GM21423 (cell line): ENCODE measurements around the gene SMG1.
"Not testable (repeated sequence)": the region's sequence is repeated elsewhere in the genome, so short reads cannot be mapped to it uniquely, and the experiment has no call there.

Source experiments
- ATAC-seq: cut with Tn5 transposase; IDR thresholded peaks from one replicate; pipeline ENCODE4 v1.9.1; 2021; ENCODE audit warnings: mild to moderate bottlenecking, moderate library complexity; ENCODE audit not compliant: unreplicated experiment

The SMG1 gene

DNA sequence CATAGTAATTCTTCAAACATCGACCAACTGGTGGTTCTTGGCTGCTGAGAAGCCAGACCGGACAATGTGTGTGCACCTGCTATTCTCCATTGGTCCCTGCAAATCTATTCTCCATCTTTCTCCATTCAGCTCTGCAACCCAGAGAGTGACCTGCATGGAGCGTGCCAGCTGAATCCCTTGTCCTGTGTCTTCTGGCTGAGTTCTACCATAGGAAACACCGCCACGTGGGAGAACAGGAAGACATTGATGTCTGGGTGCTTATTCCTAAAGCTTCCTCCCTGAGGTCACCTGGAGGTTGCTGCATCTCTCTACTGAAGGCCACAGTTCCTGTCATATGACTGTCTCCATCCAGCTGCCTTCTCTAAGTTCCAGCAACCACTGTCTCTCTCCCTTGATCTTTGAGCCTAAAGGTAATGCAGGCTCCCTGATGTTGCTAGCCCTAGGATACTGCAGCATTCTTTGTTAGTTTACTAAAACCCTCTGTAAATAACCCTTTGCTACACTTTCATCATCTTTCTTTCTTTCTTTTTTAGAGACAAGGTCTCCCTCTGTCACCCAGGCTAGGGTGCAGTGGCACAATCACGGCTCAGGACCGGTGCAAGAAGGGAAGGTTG lies 10.6 kb upstream of the SMG1 start:
- no peak for ATAC-seq

DNA sequence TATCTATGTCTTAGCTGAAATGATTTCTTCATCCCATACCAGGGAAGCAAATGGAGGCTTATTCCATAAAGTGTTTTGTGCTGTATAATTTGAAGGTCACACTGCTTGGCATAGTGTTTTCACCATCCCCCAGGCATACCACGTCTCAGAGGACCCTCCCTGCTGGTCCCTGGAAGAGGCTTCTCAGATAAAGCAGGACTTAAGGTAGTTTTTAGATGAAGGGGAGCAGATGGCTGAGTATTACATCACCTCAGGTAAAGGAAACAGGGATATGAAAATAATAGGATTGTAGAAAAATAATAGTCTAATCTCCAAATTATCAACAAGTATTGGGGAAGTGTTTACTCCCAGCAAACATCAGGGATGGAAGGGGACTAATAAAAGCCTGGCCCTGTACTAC lies 7.3 kb upstream of the SMG1 start:
- ATAC-seq: no peak

DNA sequence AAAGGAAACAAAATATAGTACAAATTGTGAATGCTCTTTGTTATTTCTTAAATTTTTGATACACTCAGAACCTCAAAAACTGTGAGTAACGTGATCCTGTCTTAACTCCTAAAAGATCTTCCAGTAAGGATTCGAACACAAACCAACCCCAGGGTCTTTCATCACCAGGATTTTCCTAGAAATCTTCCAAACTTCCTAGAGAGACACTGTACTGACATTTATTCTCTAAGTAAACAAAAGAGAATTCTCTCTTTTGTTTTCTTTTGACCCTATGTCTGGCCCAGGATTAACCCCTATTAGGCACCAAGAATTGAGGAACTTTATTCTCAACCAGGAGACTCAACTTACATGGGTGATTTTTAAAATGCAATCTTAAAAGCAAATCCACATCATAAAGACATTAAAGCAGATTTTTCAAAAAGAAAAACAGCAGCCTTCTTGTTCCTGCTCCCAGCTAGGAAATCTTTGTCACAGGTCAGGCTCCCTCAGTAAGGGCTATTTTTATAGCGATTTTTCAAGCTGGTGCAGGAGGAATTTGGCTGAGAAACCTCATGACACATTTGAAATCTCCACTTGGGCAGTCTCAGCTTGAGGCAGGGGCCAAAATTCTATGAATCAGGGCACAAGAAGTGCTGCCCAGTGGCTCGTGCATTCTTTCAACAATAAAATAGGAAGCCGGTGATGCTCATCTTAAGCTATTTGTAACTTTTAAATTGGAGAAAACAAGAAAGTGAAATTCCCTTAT lies 6.2 kb upstream of the SMG1 start:
- ATAC-seq: no peak

DNA sequence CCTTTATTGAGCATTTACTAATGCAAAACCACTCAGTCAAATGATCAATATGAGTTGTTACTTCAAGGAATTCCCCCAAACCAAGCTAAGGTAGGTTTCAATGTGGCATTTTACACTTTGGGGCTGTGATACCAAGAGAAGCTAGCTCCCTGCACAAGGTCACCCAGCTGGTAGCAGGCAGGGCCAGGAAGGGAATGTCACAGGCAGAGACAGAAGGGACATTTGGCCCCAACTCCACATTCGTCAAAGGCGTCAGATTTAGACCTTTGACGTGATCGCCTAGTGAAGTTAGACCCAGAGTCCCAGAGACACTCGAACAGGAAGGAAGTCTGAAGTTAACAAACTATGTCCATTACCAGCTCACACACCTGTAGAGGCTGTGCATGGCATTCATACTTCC lies 5.5 kb upstream of the SMG1 start:
- no peak for ATAC-seq

DNA sequence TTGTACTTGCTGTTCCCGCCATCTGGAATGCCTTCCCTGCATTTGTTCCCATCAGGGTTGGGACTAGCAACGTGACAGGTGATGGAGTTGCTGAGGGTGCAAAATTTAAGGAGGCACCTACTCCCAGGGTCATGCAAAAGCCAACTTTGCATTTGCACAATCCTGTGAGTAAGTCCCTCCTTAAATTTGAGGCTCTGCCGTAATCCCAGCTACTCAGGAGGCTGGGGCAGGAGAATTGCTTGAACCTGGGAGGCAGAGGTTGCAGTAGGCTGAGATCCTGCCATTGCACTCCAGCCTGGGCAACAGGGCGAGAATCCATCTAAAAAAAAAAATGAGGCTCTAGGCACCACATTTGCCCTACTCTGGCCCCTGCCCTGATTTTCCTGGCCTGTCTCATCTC lies 3.9 kb upstream of the SMG1 start:
- not testable (repeated sequence) for ATAC-seq

DNA sequence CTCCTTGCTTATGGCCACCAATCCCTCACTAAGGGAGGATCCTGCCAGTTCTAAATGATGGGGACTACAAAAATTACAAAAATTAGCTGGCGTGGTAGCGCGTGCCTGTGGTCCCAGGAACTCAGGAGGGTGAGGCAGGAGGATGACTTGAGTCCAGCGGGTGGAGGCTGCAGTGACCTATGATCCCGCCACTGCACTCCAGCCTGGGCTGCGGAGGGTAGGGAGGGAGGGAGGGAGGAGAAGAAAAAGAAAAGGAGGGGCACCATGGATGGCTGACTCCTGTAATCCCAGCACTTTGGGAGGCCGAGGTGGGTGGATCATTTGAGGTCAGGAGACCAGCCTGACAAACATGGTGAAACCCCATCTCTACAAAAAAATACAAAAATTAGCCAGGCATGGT lies 1.9 kb upstream of the SMG1 start:
- ATAC-seq: not testable (repeated sequence)

DNA sequence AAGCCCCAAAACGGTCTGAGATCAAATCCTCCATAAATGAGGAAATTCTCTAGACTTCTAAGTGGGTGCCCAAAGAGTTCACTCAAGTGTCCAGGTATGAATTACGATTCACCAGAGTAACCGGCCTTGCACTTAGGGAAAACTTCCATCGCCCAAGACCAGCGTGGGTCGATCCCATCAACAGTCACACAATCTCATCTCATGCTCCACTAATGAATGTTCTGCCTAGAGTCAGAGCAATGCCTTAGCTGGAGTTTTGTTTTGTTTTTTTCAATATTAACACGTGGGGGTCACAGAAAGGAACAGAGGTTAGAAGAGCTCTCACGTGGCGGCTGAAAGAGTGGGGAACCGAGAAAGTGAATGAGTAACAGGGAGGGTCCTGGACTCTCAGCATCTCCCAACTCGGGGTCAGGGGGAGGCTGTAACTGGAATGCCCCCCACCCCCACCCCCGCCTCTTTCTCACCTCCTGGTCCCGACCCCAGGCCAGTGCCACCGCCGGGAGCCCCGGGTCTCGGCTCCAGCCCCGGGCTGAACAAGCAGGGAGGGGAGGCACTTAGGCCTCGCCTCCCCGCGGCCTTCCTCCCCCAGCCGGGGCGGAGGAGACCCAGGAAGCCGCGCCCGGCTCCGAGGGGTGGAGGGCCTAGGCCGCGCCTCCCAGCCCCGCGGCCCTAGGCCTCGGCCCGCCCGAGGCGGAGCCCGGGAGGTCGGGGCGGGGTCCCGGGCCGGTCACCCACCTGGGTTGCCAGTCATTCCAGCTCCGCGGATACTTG lies 808 bp downstream of the SMG1 start:
- peak; percentile 42 for ATAC-seq

DNA sequence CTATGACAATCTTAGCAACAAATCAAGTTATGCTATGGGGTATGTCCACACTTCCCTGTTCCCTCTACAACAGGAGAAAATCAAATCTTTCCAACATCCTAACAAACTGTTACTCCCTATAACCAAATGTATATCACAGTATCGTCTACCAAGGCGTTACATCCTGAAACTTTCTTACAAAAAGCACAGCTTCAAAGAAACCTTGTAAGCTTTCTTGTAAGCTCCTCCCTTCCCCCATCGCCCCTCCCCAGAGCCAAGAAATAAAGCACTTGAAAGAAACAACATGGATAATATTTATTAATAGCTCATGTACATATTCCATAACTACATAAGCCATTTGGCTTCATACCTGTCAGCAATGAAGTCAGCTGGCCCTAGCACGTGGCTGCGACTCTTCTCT lies 2.3 kb downstream of the SMG1 start:
- ATAC-seq: not testable (repeated sequence)

DNA sequence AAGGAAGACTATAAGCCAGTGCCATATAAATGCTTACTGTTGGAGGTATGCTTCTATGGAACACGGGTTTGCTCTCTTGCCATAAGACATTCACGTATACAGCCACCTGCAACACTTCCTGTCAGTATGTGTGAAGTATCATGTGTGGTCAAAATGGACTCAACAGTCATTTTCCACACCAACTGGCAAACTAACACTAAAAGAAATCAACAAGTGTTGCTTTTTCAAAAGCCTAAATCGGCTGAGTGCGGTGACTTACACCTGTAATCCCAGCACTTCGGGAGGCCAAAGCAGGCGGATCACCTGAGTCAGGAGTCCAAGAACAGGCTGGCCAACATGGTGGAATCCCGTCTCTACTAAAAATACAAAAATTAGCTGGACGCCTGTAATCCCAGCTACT lies 3.1 kb downstream of the SMG1 start:
- ATAC-seq: not testable (repeated sequence)

DNA sequence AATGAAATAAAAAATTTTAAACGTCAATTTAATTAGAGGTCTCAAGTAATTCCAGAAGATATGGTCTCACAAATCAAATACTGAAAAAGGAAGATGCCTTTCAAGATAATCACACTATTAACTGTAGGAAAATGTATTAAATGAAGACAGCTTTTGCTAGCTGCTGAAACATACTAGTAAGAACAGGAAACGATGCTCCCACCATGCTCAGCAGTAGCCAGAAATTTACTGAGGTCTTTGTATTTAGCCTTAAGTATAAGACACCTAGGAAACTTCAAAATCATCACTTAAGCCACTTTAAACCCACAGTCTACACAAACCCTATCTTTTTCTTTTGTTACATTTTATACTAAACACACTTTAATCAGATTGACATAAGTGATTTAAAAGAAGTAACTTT lies 16.6 kb downstream of the SMG1 start:
- ATAC-seq: not testable (repeated sequence)

DNA sequence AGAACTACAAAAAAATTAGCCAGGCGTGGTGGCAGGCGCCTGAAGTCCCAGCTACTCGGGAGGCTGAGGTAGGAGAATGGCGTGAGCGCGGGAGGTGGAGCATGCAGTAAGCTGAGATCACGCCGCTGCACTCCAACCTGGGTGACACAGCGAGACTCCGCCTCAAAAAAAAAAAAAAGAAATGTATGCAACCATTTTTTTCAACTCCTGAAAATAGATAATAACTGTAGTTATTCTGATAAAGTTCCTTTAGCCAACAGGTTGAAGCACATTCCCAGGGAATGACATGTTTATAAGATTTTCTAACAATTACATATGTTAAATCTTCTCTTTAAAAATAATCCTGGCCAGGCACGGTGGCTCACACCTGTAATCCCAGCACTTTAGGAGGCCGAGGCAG lies 17.5 kb downstream of the SMG1 start:
- not testable (repeated sequence) for ATAC-seq

DNA sequence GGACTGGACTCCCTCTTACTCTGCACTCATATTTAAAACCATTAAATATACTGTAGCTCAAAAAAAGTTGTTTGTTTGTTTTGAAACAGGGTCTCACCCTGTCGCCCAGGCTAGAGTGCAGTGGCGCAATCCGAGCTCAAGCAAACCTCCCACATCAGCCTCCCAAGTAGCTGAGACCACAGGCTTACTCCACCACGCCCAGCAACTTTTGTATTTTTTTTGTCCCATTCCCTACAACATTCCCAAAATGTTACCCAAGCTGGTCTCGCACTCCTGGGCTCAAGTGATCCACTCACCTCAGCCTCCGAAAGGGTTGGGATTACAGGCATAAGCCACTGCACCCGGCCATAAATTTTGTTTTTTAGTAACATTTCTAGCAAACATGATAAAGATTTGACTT lies 23.4 kb downstream of the SMG1 start:
- not testable (repeated sequence) for ATAC-seq

DNA sequence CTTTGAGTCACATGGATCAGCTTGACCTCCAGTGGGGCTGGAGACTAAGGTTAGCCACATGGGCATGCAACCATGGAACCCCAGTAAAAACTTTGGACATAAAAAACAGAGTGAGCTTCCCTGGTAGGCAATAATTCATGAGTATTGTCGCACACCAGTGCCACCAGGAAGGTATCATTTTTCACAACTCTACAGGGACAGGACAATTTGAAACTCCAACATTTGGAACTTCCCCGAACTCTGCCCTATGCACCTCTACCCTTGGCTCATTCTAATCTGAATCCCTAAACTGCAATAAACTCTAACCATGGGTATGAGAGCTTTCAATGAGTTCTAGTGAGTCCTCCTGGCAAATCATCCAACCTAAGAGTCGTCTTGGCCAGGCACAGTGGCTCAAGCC lies 24.2 kb downstream of the SMG1 start:
- not testable (repeated sequence) for ATAC-seq

DNA sequence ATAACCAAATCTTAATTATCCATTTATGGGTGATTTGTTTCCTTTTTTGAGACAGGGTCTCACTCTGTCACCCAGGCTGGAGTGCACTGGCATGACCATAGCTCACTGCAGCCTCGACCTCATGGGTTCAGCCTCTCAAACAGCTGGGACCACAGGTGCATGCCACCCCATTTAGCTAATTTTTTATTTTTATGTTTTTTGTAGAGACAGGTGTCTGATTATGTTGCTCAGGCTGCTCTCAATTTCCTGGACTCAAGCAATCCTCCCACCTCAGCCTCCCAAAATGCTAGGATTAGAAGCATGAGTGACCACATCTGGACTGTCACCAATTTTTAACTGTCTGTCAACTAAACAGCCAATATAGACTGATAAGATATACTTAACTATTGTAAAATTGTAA lies 25.0 kb downstream of the SMG1 start:
- not testable (repeated sequence) for ATAC-seq

DNA sequence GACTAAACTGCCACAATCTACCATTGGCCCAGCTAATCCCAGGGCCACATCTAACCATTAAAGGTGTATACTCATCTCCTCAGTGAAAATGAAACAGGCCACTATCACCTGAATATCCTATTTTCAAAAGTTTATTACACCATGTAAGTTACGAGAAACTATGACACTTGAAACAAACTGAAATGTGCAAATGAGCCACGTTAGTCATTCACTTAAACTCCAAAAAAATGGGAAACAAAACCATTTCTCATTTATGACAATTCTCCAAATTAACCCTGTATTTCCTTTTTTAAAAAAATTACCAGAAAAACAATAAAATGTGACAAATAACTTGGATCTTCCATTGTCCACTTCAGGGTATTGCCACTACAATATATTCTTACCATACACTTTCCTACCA lies 41.8 kb downstream of the SMG1 start:
- not testable (repeated sequence) for ATAC-seq

DNA sequence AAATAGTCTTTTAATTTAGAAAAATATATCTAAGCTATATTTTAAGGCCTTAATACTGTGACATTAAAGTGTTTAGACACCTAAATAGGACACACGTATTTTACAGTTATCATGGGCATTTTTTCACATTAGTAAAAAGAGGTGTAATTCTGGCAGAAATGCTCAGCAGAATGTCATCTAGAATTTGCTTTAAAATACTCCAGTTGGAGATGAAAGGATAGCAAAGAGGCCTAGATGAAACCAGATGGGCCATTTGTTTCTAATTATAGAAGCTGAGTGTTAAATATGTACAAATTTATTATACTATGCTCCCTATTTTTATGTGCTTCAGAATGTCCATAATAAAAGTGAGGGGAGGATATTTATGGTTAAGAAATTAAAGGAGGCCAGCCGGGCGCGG lies 48.5 kb downstream of the SMG1 start:
- not testable (repeated sequence) for ATAC-seq

DNA sequence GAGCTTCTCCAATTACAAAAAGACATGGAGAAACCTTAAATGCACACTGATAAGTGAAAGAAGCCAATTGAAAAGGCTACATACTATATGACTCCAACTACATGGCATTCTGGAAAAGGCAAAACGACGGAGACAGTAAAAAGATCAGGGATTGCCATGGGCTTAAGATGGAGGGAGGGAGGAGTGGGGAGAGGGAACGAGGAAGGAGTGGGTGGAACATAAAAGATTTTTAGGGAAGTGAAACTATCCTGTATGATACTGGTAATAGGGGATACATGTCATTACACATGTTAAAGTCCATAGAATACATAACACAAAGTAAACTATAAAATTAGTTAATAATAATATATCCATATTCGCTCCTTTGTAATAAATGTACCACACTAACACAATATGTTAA lies 48.9 kb downstream of the SMG1 start:
- ATAC-seq: not testable (repeated sequence)

DNA sequence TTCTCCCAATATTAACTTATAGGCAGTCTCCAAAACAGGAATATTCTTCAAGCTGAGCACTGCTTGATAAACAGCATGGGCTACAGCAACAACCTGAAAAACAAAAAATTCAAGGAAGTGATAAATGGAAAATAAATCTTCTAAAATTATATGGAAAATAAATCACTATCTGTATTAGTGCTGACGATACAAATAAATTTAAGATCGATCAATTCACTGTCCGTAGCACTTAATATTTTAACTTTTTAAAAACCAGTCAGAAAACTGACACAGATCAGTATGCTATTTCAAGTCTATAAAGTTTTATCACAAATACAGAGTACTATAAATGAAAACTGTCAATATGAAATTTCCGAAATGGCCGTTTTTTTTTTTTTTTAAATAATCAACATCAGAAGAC lies 49.9 kb downstream of the SMG1 start:
- not testable (repeated sequence) for ATAC-seq

DNA sequence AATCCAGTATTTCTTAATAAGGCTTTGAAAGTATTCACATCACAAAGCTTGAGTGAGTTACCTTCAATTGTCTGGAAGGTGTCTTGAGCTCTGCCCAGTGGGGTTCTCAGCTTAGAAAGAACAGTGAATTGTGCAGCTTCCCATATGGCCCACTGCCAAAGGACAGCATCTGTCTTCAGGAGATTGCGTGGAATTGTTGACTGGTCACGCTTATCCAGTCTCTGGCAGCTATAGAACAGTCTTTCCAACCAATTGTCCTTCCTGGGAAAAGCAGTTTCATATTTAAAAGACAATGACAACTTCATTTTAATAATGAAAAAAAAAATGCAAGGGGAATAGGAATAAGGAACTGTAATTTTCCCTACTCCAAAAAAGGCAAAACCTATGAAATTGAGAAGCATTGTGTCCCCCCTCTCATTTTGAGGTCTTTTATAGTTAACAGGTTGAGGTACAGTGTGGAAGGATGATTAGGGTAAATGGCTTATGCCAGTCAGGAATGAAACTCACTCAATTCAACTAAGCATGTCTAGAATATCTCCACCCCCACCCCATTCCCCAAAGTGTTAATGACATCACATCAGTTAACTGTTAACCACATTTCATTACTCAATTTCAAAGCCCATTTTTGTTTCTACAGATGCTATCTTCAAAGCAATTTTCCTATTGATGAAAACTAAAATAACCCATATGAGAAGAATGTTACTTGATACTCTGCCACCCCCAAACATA lies 57.0 kb downstream of the SMG1 start:
- ATAC-seq: not testable (repeated sequence)

DNA sequence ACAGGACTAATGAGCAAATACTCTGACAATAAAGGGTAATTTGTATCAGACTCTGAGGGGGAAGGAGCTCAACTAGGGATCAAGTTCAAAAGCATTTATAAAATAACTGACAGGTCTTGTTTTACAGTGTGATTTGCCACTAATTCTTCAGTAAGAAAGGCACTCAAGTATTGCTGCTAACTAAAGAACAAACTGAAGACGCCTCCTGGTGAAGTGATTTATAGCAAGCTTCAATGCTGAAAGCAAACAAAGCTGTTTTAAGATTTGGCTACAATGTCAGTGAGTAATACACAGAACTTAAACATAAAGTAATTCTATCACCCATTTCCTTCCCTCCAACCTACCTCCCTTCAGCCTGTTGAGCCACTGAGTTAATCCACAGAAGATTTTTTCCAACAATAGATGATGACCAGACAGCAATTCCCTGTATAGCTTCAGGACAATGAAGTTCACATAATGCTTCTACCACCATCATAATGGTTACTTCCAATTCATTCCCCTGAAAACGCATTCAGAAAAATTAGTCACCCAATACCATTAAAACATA lies 59.9 kb downstream of the SMG1 start:
- not testable (repeated sequence) for ATAC-seq

DNA sequence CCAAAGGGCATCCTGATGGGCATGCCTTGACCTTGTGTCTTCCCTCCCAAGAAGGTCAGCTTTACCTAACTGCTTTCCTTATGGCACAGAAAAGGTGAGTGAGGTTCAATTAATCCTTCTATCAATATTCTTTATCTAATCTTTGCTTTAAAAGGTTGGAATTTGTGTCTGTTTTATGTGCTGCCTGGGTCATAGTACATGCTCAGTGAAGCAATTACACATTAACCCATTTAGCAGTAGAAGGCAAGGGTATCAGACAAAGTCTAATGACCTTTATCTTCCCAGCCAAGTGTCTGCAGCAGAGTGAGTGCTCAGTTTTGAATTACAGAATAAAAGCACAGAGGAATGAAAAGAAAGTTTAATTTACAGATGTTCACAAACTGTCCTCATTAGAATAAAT lies 63.3 kb downstream of the SMG1 start:
- ATAC-seq: not testable (repeated sequence)
